Measurements from ENCODE around the gene ADAT2.

DNA sequence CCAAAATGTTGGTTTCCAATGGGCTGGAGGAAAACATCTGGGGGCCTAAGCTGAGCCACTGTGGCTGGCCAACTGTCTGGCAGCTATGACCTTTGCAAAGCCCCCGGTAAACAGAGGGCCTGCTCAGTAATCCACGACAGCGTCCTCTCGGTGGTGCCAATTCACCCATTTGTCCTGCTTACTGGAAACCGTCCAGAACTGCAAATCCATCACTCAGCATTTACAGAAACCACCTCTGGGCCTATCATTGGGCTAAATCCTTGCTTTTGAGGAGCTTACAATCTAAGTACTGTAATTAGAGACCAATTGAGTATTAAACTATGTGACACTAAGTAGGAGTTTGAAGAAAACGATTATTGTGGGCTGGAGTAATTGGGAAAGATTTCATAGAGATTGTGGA lies 31.0 kb downstream of the ADAT2 start:
- TF ChIP-seq POLR2A (IDR thresholded peaks at IDR 0.05), result no peak
- TF ChIP-seq, protein P1, sequence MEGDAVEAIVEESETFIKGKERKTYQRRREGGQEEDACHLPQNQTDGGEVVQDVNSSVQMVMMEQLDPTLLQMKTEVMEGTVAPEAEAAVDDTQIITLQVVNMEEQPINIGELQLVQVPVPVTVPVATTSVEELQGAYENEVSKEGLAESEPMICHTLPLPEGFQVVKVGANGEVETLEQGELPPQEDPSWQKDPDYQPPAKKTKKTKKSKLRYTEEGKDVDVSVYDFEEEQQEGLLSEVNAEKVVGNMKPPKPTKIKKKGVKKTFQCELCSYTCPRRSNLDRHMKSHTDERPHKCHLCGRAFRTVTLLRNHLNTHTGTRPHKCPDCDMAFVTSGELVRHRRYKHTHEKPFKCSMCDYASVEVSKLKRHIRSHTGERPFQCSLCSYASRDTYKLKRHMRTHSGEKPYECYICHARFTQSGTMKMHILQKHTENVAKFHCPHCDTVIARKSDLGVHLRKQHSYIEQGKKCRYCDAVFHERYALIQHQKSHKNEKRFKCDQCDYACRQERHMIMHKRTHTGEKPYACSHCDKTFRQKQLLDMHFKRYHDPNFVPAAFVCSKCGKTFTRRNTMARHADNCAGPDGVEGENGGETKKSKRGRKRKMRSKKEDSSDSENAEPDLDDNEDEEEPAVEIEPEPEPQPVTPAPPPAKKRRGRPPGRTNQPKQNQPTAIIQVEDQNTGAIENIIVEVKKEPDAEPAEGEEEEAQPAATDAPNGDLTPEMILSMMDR (IDR thresholded peaks at IDR 0.05), result no peak
